HG02981 (cell line): ENCODE results near the gene LRRC10.

ENCODE experiments used
- ATAC-seq: cut with Tn5 transposase; IDR thresholded peaks from one replicate; pipeline ENCODE4 v1.9.1; 2021; ENCODE audit warnings: mild to moderate bottlenecking, moderate library complexity; ENCODE audit not compliant: unreplicated experiment

LRRC10 gene

DNA sequence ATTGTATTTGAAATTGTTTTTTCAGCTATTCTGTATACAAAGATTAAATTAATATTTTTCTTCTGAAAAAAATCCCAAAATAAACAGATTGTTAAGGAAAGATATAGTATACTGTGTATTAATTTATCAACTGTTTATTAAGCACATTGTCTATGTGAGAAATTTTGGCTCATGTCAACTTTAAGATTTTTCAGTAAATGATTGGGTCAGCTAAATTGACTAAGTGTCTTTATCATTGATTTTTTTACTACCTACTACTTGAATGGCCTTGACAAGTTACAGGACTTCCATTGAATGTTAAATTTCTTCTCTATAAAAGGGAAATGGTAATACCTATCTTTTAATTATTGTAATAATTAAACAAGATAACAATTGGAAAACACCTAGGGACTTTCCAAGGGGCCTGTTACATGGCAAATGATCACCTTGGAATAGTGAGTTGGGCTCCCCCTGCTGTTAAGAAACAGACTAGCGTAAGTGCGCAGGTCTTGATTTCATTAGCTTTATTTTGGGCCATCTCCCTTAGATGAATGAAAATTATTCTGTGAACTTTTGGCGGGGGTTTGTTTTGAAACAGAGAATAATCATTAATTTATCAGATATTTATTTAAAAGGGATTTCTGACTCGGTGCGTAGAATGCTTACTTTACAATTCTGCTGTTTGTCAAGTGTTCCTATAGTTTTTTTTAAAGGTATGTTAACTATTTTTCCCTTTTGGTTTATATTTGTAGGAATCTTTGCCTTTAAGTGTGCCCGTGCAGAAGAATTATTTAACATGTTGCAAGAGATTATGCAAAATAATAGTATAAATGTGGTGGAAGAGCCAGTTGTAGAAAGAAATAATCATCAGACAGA lies 39.9 kb downstream of the LRRC10 start:
- ATAC-seq, result peak; percentile 81

DNA sequence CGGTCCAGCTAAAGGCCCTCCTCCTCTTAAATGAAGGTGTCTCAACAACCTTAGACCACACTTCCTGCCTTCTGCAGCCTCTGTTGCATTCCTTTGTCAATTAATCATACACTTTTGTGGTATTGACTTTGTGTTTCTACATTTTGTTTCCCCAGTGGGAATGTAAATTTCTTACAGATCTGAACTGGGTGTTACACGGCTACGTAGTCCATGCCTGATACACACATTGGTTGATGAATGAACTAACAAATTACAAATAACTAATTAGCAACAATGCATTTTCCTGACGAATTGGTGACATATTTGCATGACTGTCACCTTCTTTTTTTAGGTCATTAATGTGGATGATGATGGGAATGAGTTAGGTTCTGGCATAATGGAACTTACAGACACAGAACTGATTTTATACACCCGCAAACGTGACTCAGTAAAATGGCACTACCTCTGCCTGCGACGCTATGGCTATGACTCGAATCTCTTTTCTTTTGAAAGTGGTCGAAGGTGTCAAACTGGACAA lies 40.6 kb downstream of the LRRC10 start:
- no peak for ATAC-seq

DNA sequence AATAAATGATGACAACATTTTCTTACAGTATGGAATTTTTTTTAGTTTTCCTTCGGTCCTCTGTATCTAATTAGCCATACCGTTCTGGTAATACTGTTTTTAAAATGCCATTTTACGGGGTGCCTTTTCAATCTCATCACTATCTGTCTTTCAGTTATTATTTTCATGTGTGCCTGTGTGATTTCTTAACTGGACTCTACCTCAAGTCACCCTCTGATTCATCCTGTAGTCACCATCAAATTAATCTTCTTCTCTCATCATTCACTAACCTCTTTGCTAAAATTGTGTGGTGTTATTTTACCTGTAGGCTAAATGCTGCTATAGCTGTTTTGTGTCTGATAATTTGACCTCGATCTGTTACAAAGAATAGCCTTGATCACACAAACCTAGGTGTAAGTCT lies 41.5 kb downstream of the LRRC10 start:
- no peak for ATAC-seq

DNA sequence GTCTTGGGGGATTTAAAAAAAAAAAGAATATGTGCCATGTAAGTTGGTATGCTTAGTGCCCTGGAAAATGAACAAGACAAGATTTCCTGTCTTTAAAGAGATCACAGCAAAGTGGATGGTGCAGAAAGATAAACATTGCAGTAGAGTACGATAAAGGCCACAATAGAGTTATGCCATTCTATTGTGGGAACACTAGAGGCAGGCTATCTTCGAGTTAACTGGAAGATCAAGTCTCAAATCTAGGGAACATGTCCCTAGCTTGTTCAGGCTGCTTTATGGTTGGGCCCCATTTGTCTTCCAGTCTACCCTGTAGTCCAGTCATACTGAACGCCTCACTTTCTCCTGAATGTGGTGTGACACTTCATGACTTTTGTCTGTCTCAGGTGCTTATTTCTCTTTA lies 44.1 kb downstream of the LRRC10 start:
- no peak for ATAC-seq

DNA sequence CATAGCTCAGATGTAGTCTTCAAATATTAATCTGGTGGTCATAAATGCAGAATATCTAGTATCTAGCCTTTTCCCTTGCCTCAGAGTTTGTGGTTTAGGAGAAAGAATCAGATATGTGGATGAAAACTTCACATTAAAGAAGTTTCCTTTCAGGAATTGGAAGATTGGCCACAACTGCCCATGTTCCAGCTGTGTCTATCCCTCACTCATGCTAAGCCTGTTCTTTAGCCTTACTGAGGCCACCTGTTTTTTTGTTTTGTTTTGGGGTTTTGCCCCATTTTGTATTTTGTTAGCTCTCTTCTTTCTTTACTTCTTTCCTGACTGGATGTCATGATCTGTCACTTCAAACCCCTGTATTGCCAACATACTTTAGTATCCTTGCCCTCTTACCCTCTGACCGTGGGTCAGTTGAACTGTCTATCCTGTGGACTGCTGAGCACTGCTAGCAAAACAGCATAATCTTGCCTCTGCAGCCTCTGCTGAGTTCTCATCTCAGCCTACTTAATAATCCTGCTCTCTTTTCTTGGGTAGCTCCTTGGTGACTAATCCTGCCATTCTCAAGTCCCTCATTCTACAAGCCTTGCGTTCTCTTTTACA lies 47.4 kb downstream of the LRRC10 start:
- ATAC-seq, result no peak
